A673 (cell line): ENCODE measurements around the gene PROK2. TPM values are rescaled to one million over a fixed set of nuclear protein-coding genes. Genes with fewer than 3 reads are reported as not detected.

Source experiments
- BruUV-seq: library from RNA; stranded (reverse); fragments of 400-500 nt; replicated peaks from 2 replicates; lab custom pipeline; 2021; lab: Mats Ljungman, UMichigan
- CTCF ChIA-PET: fragments of 300-600 bp; sonication (Branson Sonifier 250); formaldehyde crosslinking; loops from one replicate; lab custom pipeline; 2022; ENCODE audit warnings: antibody characterized with exemption; lab: Charles Lee
- POLR2A ChIA-PET: fragments of 300-600 bp; sonication (Branson Sonifier 250); formaldehyde crosslinking; loops from one replicate; lab custom pipeline; 2022; ENCODE audit warnings: antibody characterized with exemption; ENCODE audit not compliant: low non-redundant PET; lab: Charles Lee
- DNase-seq: peaks from one replicate; pipeline ENCODE4 v3.0.0-alpha.2; 2015; ENCODE audit warnings: low spot score
- H3K27ac ChIP-seq: fragments of 200-600 bp; sonication (generic); 2 replicates; pipeline ENCODE4 v1.5.1; 2016; ENCODE audit warnings: mixed run types, low read depth, mild to moderate bottlenecking, mixed read lengths, antibody characterized with exemption, low read length; ENCODE audit not compliant: poor library complexity, severe bottlenecking
- H3K27me3 ChIP-seq: fragments of 200-600 bp; sonication (generic); replicated peaks from 2 replicates; pipeline ENCODE4 v1.6.1; 2017; ENCODE audit warnings: mixed run types, low read depth, mild to moderate bottlenecking, mixed read lengths, antibody characterized with exemption, low read length; ENCODE audit not compliant: insufficient read depth, poor library complexity
- H3K36me3 ChIP-seq: fragments of 200-600 bp; sonication (generic); 2 replicates; pipeline ENCODE4 v1.6.1; 2016; ENCODE audit warnings: mixed run types, mild to moderate bottlenecking, mixed read lengths, antibody characterized with exemption, low read length; ENCODE audit not compliant: insufficient read depth, poor library complexity, severe bottlenecking
- H3K4me1 ChIP-seq: fragments of 200-600 bp; sonication (generic); 2 replicates; pipeline ENCODE4 v1.6.1; 2017; ENCODE audit warnings: mixed run types, mild to moderate bottlenecking, mixed read lengths, antibody characterized with exemption, low read length; ENCODE audit not compliant: insufficient read depth, poor library complexity, severe bottlenecking
- H3K4me3 ChIP-seq: fragments of 200-600 bp; sonication (generic); 2 replicates; pipeline ENCODE4 v1.5.1; 2016; ENCODE audit warnings: low read depth, mixed run types, mild to moderate bottlenecking, mixed read lengths, low read length; ENCODE audit not compliant: poor library complexity, severe bottlenecking
- H3K9me3 ChIP-seq: fragments of 200-600 bp; sonication (generic); 2 replicates; pipeline ENCODE4 v1.6.1; 2016; ENCODE audit warnings: mixed run types, low read depth, mild to moderate bottlenecking, mixed read lengths, antibody characterized with exemption, low read length; ENCODE audit not compliant: poor library complexity, severe bottlenecking
- CTCF ChIP-seq: fragments of 300-800, 200-600 bp; sonication (generic); conservative IDR thresholded peaks from 2 replicates; pipeline ENCODE4 v1.5.1; 2017; ENCODE audit warnings: low read depth, mild to moderate bottlenecking, antibody characterized with exemption, low read length, moderate library complexity, mixed read lengths
- EZH2 ChIP-seq: fragments of 200-600 bp; sonication (generic); IDR thresholded peaks from 2 replicates; pipeline ENCODE4 v1.6.1; 2017; ENCODE audit warnings: borderline replicate concordance, low read depth, mild to moderate bottlenecking, mixed read lengths, antibody characterized with exemption, low read length; ENCODE audit not compliant: poor library complexity, severe bottlenecking
- intact Hi-C: fragments of 100-400 bp; cut with micrococcal nuclease; formaldehyde crosslinking; loops from one replicate; pipeline ENCODE4 v1.10.0; 2022; ENCODE audit not compliant: unreplicated experiment
- total RNA-seq: library from RNA; stranded (reverse); gene quantifications from 2 replicates; pipeline ENCODE4 v1.2.3, GENCODE V29; 2021

The PROK2 gene
- total RNA-seq, 1 experiment from 2014 or later = 1.6 TPM

- no peak overlapping the region for H3K4me3 ChIP-seq
- no peaks in the 10 kb centered on the region for H3K36me3 ChIP-seq
- no peak for DNase-seq
- ChIA-PET CTCF (no interaction called here), POLR2A (no interaction called here)
- intact Hi-C loops = no loop called here
- BruUV-seq = no TSS peak
- no peak for TF ChIP-seq EZH2
- no peak for TF ChIP-seq CTCF
- H3K4me1 ChIP-seq = no peaks in the 10 kb centered on the region
- H3K27me3 ChIP-seq = no peaks in the 10 kb centered on the region
- H3K9me3 ChIP-seq = no peaks in the 10 kb centered on the region
- no peak overlapping the region for H3K27ac ChIP-seq
These were observed 25.1 kb upstream of the PROK2 start for GRCh38 chr3:71810056-71810455.

- Histone ChIP-seq H3K36me3 (no peaks in the 10 kb centered on the region), H3K27ac (no peak overlapping the region), H3K4me3 (no peak overlapping the region), H3K27me3 (no peaks in the 10 kb centered on the region), H3K4me1 (no peaks in the 10 kb centered on the region), H3K9me3 (no peaks in the 10 kb centered on the region)
- no peak for DNase-seq
- ChIA-PET CTCF (no interaction called here), POLR2A (no interaction called here)
- intact Hi-C loops = no loop called here
- TF ChIP-seq CTCF = no peak
- no peak for TF ChIP-seq EZH2
- BruUV-seq = no TSS peak
These were observed 24.5 kb upstream of the PROK2 start for GRCh38 chr3:71809321-71810026.

GRCh38 chr3:71806736-71807135, 21.8 kb upstream of the PROK2 start:
- CTCF ChIA-PET = no interaction called here
- BruUV-seq = no TSS peak

More at GRCh38 chr3:71806736-71807135, 21.8 kb upstream of the PROK2 start:
- Histone ChIP-seq H3K4me3 (no peak overlapping the region), H3K27ac (no peak overlapping the region), H3K9me3 (no peaks in the 10 kb centered on the region), H3K27me3 (no peaks in the 10 kb centered on the region), H3K36me3 (no peaks in the 10 kb centered on the region), H3K4me1 (no peaks in the 10 kb centered on the region)
- POLR2A ChIA-PET = no interaction called here
- intact Hi-C loops = no loop called here
- DNase-seq = no peak
- no peak for TF ChIP-seq EZH2
- no peak for TF ChIP-seq CTCF
